H1 (cell line): Measurements from ENCODE around the gene HIVEP2. TPM values are rescaled to one million over a fixed set of nuclear protein-coding genes. Genes with fewer than 3 reads are reported as not detected.

Experiments
- CTCF ChIA-PET: fragments of 300-600 bp; sonication (Branson Sonifier 250); formaldehyde crosslinking; loops from one replicate; lab custom pipeline; 2021; ENCODE audit not compliant: partially characterized antibody; lab: Charles Lee
- POLR2A ChIA-PET: fragments of 300-600 bp; sonication (Branson Sonifier 250); formaldehyde crosslinking; loops from one replicate; lab custom pipeline; 2021; ENCODE audit warnings: inconsistent platforms; ENCODE audit not compliant: partially characterized antibody; lab: Charles Lee
- DNase-seq, 2 experiments: peaks; one replicate each; pipeline versions ENCODE4 v3.0.0 to v3.0.0-alpha.2; 2010 to 2022; ENCODE audit warnings: low spot score in 2 of 2, low read depth in 1 of 2, mixed read lengths in 1 of 2
- FAIRE-seq: peaks from 2 replicates; lab custom pipeline; 2011; peaks lifted over from hg19 to GRCh38; lab: Jason Lieb, UNC
- H2AFZ ChIP-seq: 2 replicates; pipeline ENCODE4 v1.8.1; 2012; ENCODE audit warnings: low read length, inconsistent platforms
- H2AK5ac ChIP-seq: 2 replicates; pipeline ENCODE4 v1.6.1; 2013; ENCODE audit warnings: low read depth, low read length
- H2BK120ac ChIP-seq: replicated peaks from 2 replicates; pipeline ENCODE3; 2013; ENCODE audit warnings: low read depth, low read length, inconsistent platforms
- H2BK12ac ChIP-seq: 2 replicates; pipeline ENCODE4 v1.6.1; 2013; ENCODE audit warnings: low read depth, low read length
- H2BK15ac ChIP-seq: 2 replicates; pipeline ENCODE4 v1.6.1; 2013; ENCODE audit warnings: low read length
- H2BK20ac ChIP-seq: 2 replicates; pipeline ENCODE4 v1.6.1; 2013; ENCODE audit warnings: low read length
- H2BK5ac ChIP-seq: 2 replicates; pipeline ENCODE4 v1.6.1; 2013; ENCODE audit warnings: low read depth, low read length
- H3K14ac ChIP-seq: 2 replicates; pipeline ENCODE4 v1.6.1; 2013; ENCODE audit warnings: inconsistent platforms; ENCODE audit not compliant: insufficient read length
- H3K18ac ChIP-seq: 2 replicates; pipeline ENCODE4 v1.6.1; 2013; ENCODE audit warnings: low read length; ENCODE audit errors: extremely low read depth
- H3K23ac ChIP-seq: 2 replicates; pipeline ENCODE4 v1.6.1; 2013; ENCODE audit warnings: inconsistent platforms; ENCODE audit not compliant: insufficient read length
- H3K23me2 ChIP-seq: 2 replicates; pipeline ENCODE4 v1.6.1; 2013; ENCODE audit warnings: low read depth, low read length
- H3K27ac ChIP-seq: 2 replicates; pipeline ENCODE4 v1.6.1; 2011; ENCODE audit warnings: low read depth, low read length, inconsistent platforms
- H3K27me3 ChIP-seq, 4 experiments: replicated peaks in 1 of 4; 1 replicate in 1 of 4; 2 replicates in 3 of 4; pipeline versions ENCODE4 v1.6.1 to v1.8.1; 2011 to 2013; ENCODE audit warnings: low read length in 3 of 4, mild to moderate bottlenecking in 3 of 4, inconsistent platforms in 2 of 4, mixed read lengths in 2 of 4, moderate library complexity in 1 of 4; ENCODE audit not compliant: control insufficient read depth in 3 of 4, insufficient read depth in 3 of 4; ENCODE audit errors: extremely low read depth in 1 of 4
- H3K36me3 ChIP-seq, 4 experiments: 2 replicates each; pipeline versions ENCODE4 v1.6.1 to v1.8.1; 2011 to 2013; ENCODE audit warnings: mild to moderate bottlenecking in 4 of 4, low read length in 3 of 4, moderate library complexity in 2 of 4, control low read depth in 1 of 4, inconsistent platforms in 1 of 4; ENCODE audit not compliant: insufficient read depth in 4 of 4, control insufficient read depth in 2 of 4
- H3K4ac ChIP-seq: replicated peaks from 2 replicates; pipeline ENCODE3; 2013; ENCODE audit warnings: low read length, low read depth, mixed read lengths, inconsistent platforms; ENCODE audit not compliant: insufficient read length
- H3K4me1 ChIP-seq, 4 experiments: replicated peaks in 1 of 4; 1 replicate in 1 of 4; 2 replicates in 3 of 4; pipeline versions ENCODE4 v1.6.1 to v1.8.1; 2011 to 2013; ENCODE audit warnings: low read length in 3 of 4, inconsistent platforms in 2 of 4, mixed read lengths in 1 of 4; ENCODE audit not compliant: insufficient read depth in 4 of 4, control insufficient read depth in 3 of 4
- H3K4me2 ChIP-seq, 2 experiments: 2 replicates each; pipeline versions ENCODE4 v1.6.1 to v1.8.1; 2011 to 2013; ENCODE audit warnings: low read depth in 2 of 2, low read length in 2 of 2, control low read depth in 1 of 2, inconsistent platforms in 1 of 2, mild to moderate bottlenecking in 1 of 2; ENCODE audit not compliant: insufficient read depth in 1 of 2
- H3K4me3 ChIP-seq, 4 experiments: fragments of 200-600, 300-600 bp in 1 of 4; sonication (generic), shearing (Covaris generic), sonication (Bioruptor Twin) in 1 of 4; 2 replicates each; pipeline versions ENCODE4 v1.5.1 to v1.8.1; 2011 to 2016; ENCODE audit warnings: low read length in 4 of 4, low read depth in 3 of 4, control low read depth in 2 of 4, inconsistent platforms in 2 of 4, mild to moderate bottlenecking in 2 of 4, mixed read lengths in 1 of 4, moderate library complexity in 1 of 4; ENCODE audit not compliant: insufficient read depth in 2 of 4; ENCODE audit errors: extremely low read depth in 1 of 4
- H3K56ac ChIP-seq: replicated peaks from 2 replicates; pipeline ENCODE3; 2013; ENCODE audit warnings: low read depth, mild to moderate bottlenecking, mixed read lengths, low read length, inconsistent platforms; ENCODE audit not compliant: insufficient read length
- H3K79me1 ChIP-seq: 2 replicates; pipeline ENCODE4 v1.6.1; 2013; ENCODE audit warnings: low read depth, low read length, control low read depth
- H3K79me2 ChIP-seq, 2 experiments: 2 replicates each; pipeline versions ENCODE4 v1.6.1 to v1.8.1; 2012 to 2013; ENCODE audit warnings: low read length in 2 of 2, mild to moderate bottlenecking in 2 of 2, inconsistent platforms in 1 of 2; ENCODE audit not compliant: insufficient read depth in 2 of 2, control insufficient read depth in 1 of 2
- H3K9ac ChIP-seq, 4 experiments: replicated peaks in 1 of 4; 1 replicate in 1 of 4; 2 replicates in 3 of 4; pipeline versions ENCODE4 v1.6.1 to v1.8.1; 2011 to 2013; ENCODE audit warnings: low read depth in 3 of 4, low read length in 3 of 4, control low read depth in 2 of 4, mild to moderate bottlenecking in 2 of 4, moderate library complexity in 2 of 4, inconsistent platforms in 1 of 4; ENCODE audit errors: extremely low read depth in 1 of 4
- H3K9me3 ChIP-seq, 2 experiments: 2 replicates each; pipeline versions ENCODE4 v1.6.1 to v1.8.1; 2012 to 2013; ENCODE audit warnings: mild to moderate bottlenecking in 2 of 2, moderate library complexity in 2 of 2, control low read depth in 1 of 2, inconsistent platforms in 1 of 2, low read depth in 1 of 2, low read length in 1 of 2, mixed read lengths in 1 of 2; ENCODE audit not compliant: insufficient read depth in 2 of 2
- H4K20me1 ChIP-seq, 2 experiments: replicated peaks in 1 of 2; 2 replicates each; pipeline versions ENCODE3 to v1.8.1; 2011 to 2013; ENCODE audit warnings: inconsistent platforms in 2 of 2, low read length in 2 of 2, mild to moderate bottlenecking in 1 of 2; ENCODE audit not compliant: insufficient read depth in 2 of 2, control insufficient read depth in 1 of 2
- H4K5ac ChIP-seq: 2 replicates; pipeline ENCODE4 v1.6.1; 2013; ENCODE audit warnings: low read length, low read depth, mixed read lengths, inconsistent platforms; ENCODE audit not compliant: insufficient read length
- H4K8ac ChIP-seq: 2 replicates; pipeline ENCODE4 v1.8.0; 2013; ENCODE audit warnings: mild to moderate bottlenecking, moderate library complexity, low read length, inconsistent platforms; ENCODE audit not compliant: insufficient read depth; ENCODE audit errors: extremely low read depth
- H4K91ac ChIP-seq: replicated peaks from 2 replicates; pipeline ENCODE3; 2013; ENCODE audit warnings: low read length, mixed read lengths, inconsistent platforms; ENCODE audit not compliant: insufficient read length
- CREB1 ChIP-seq: IDR thresholded peaks from 2 replicates; pipeline ENCODE4 v1.6.1; 2012; ENCODE audit warnings: inconsistent platforms
- JUND ChIP-seq: IDR thresholded peaks from 2 replicates; pipeline ENCODE4 v1.6.1; 2011; ENCODE audit warnings: mild to moderate bottlenecking, improper control_type of control experiment, low read length
- MAFK ChIP-seq: IDR thresholded peaks from 2 replicates; pipeline ENCODE4 v1.6.1; 2012; ENCODE audit warnings: low read depth, mild to moderate bottlenecking, improper control_type of control experiment, low read length
- PHF8 ChIP-seq: fragments of 200-600 bp; sonication (generic); conservative IDR thresholded peaks from 2 replicates; pipeline ENCODE4 v1.7.1; 2012; ENCODE audit warnings: low read depth, mild to moderate bottlenecking, inconsistent platforms, low read length, moderate library complexity
- WGBS, 2 experiments: shearing (Covaris generic) in 1 of 2; methylation state at CpG; one replicate each; pipeline versions ENCODE4 v1.1.6 to v1.1.7; 2013 to 2015; ENCODE audit warnings: low lambda C conversion rate in 2 of 2, mixed read lengths in 2 of 2, inconsistent platforms in 1 of 2, low coverage in 1 of 2, missing lambda C conversion rate in 1 of 2; ENCODE audit not compliant: insufficient replicate concordance in 2 of 2, insufficient coverage in 1 of 2, insufficient read length in 1 of 2; ENCODE audit errors: extremely low coverage in 1 of 2, missing lambda C conversion rate in 1 of 2; 5-methylcytosine and 5-hydroxymethylcytosine counted together
- polyA plus RNA-seq, 7 experiments: library from polyadenylated mRNA; depleted of rRNA in 3 of 7; stranded (reverse) in 5 of 7; unstranded in 2 of 7; fragments of >200 nt in 5 of 7; fragments of 200-250 nt in 2 of 7; gene quantifications; 1 replicate in 5 of 7; 2 replicates in 1 of 7; 4 replicates in 1 of 7; pipeline versions ENCODE4 v1.2.1 to v1.2.3, GENCODE V29; 2011 to 2013; ENCODE audit warnings: missing spikeins in 2 of 7, mixed read lengths in 2 of 7
- total RNA-seq: library from RNA; stranded (reverse); fragmentation: NEBNext Ultra II Directional; extraction: Animal tissue kit (Norgen Biotek cat#: 25700); gene quantifications from 2 replicates; pipeline ENCODE4 v1.2.1, GENCODE V29; 2021

HIVEP2 gene
- total and polyA plus RNA-seq, 2 of the 8 experiments (the other 6 are each of a cell fraction or from before 2014, with no cell fraction given), result 2.2 to 6.1 TPM

- Histone ChIP-seq H3K79me2 (no peaks in the 10 kb centered on the region), H3K56ac (no peak overlapping the region), H2AK5ac (no peak overlapping the region), H4K20me1 (no peaks in the 10 kb centered on the region), H3K27ac (no peak overlapping the region), H3K23me2 (no peaks in the 10 kb centered on the region), H3K27me3 (peaks cover 0 to 1% (median 0%) of the 10 kb centered on the region in 4 experiments; a peak in 1 of 7 replicates), H3K4me1 (peaks cover 0 to 4% (median 0%) of the 10 kb centered on the region in 4 experiments; a peak in 2 of 7 replicates), H3K9me3 (no peaks in the 10 kb centered on the region), H2BK20ac (no peak overlapping the region), H3K4ac (no peak overlapping the region), H4K8ac (no peak overlapping the region), H3K4me2 (no peak overlapping the region), H3K23ac (no peak overlapping the region), H2AFZ (no peak overlapping the region), H3K36me3 (no peaks in the 10 kb centered on the region; a peak in 1 of 8 replicates), H2BK5ac (no peak overlapping the region), H3K18ac (no peak overlapping the region), H3K79me1 (no peaks in the 10 kb centered on the region), H3K14ac (no peak overlapping the region), H3K4me3 (no peak overlapping the region), H3K9ac (no peak overlapping the region), H4K5ac (no peak overlapping the region), H2BK12ac (no peak overlapping the region), H2BK120ac (no peak overlapping the region), H4K91ac (no peak overlapping the region), H2BK15ac (no peak overlapping the region)
- POLR2A ChIA-PET, result no interaction called here
- TF ChIP-seq JUND (no peak), MAFK (no peak), CREB1 (no peak), PHF8 (no peak)
- 92% methylated on average over 1 of the region's 1 CpG; no CpG with 5 or more reads in 1 of the 2 experiments for WGBS, 2 experiments
- CTCF ChIA-PET, result interaction anchor here (0.6 kb wide), 1 partner anchor 21 kb away, joined by 3 read pairs; no protein-coding TSS in a partner anchor
- FAIRE-seq (no peak), DNase-seq (no peak)
Measured at GRCh38 chr6:142799639-142800038, 145.3 kb downstream of the HIVEP2 start.
